Cardiac muscle cell (in vitro differentiated cells and primary cell): ENCODE results near the gene AP3D1. TPM values are rescaled to one million over a fixed set of nuclear protein-coding genes. Genes with fewer than 3 reads are reported as not detected.

ENCODE experiments used
- DNase-seq, 2 donors: peaks; one replicate each; pipeline versions ENCODE4 v3.0.0 to v3.0.0-alpha.2; 2010 to 2017; ENCODE audit warnings: low read depth in 1 of 2, low spot score in 1 of 2
- H3K27ac ChIP-seq: fragments of 200-600 bp; sonication (generic); 2 replicates; pipeline ENCODE4 v1.5.1; 2016
- H3K27me3 ChIP-seq: fragments of 200-600 bp; sonication (generic); 2 replicates; pipeline ENCODE4 v1.6.0; 2016; ENCODE audit warnings: control low read depth
- H3K36me3 ChIP-seq: fragments of 200-600 bp; sonication (generic); 2 replicates; pipeline ENCODE4 v1.5.1; 2016; ENCODE audit warnings: control low read depth
- H3K4me1 ChIP-seq: fragments of 200-600 bp; sonication (generic); 2 replicates; pipeline ENCODE4 v1.8.1; 2017; ENCODE audit warnings: low read depth, mild to moderate bottlenecking, mixed run types
- H3K4me3 ChIP-seq: fragments of 200-600 bp; sonication (generic); 2 replicates; pipeline ENCODE4 v1.5.1; 2016; ENCODE audit warnings: mild to moderate bottlenecking
- H3K9me3 ChIP-seq: fragments of 200-600 bp; sonication (generic); 2 replicates; pipeline ENCODE4 v1.5.1; 2017; ENCODE audit warnings: low read depth, mild to moderate bottlenecking, control low read depth
- polyA plus RNA-seq: library from polyadenylated mRNA; unstranded; fragments of >200 nt; fragmentation: Nextera tagmentation; extraction: Ambion mirVana; gene quantifications from 2 replicates; pipeline ENCODE4 v1.2.1, GENCODE V29; 2016
- total RNA-seq: library from RNA; depleted of rRNA; stranded (reverse); fragments of >200 nt; gene quantifications from 2 replicates; pipeline ENCODE4 v1.2.3, GENCODE V29; 2016
- TF ChIP-seq, protein P1 (sequence below): IDR thresholded peaks from 2 replicates; pipeline ENCODE4 v1.5.1; 2012; ENCODE audit warnings: low read depth, mild to moderate bottlenecking, low read length

Gene AP3D1
- total and polyA plus RNA-seq, 2 experiments from 2014 or later, result 115 to 125 TPM

GRCh38 chr19:2109046-2109864, 42.1 kb downstream of the AP3D1 start:
- H3K36me3 ChIP-seq, result peaks cover 51% of the 10 kb centered on the region
- TF ChIP-seq, protein P1, sequence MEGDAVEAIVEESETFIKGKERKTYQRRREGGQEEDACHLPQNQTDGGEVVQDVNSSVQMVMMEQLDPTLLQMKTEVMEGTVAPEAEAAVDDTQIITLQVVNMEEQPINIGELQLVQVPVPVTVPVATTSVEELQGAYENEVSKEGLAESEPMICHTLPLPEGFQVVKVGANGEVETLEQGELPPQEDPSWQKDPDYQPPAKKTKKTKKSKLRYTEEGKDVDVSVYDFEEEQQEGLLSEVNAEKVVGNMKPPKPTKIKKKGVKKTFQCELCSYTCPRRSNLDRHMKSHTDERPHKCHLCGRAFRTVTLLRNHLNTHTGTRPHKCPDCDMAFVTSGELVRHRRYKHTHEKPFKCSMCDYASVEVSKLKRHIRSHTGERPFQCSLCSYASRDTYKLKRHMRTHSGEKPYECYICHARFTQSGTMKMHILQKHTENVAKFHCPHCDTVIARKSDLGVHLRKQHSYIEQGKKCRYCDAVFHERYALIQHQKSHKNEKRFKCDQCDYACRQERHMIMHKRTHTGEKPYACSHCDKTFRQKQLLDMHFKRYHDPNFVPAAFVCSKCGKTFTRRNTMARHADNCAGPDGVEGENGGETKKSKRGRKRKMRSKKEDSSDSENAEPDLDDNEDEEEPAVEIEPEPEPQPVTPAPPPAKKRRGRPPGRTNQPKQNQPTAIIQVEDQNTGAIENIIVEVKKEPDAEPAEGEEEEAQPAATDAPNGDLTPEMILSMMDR, result no peak
- H3K4me3 ChIP-seq, result no peak overlapping the region

DNA sequence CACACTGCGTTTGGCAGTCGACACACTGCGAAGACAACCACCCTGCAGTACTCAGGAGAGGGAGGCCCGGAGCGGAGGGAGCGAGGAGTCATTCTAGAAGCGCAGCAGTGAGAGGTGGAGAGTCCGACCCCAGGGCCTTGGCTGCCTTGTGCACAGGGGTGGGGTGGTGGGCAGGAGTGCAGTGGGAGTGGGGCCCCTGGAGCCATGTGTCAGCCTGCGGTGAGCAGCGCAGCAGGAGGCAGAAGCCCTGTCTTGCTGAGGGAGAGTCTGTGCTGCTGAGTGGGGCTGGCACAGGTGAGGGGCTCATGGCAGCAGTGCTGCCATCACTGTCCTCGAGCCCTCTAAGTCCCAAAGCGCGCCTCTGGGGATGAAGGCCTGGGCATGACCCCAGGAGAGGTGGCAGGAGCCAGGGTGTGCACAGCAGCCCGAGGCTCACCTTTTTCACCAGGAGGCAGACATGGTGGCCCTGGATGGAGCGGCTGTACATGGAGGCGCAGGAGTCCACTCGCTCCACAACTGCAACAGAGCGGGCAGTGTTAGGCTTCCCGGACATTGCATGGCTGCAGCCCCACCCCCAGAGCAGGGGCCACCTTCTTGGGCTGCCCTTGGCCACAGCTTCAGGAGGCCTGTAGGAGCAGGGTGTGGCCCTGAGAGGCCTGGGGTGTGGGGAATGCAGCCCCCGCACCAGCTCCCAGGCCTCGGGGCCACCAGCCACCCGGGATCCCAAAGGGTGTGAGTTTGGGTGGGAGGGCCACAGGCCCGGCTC, 42.9 kb downstream of the AP3D1 start:
- H3K27me3 ChIP-seq, result no peaks in the 10 kb centered on the region
- H3K27ac ChIP-seq, result no peak overlapping the region
- H3K4me1 ChIP-seq, result no peaks in the 10 kb centered on the region
- no peak overlapping the region for H3K4me3 ChIP-seq
- no peaks in the 10 kb centered on the region for H3K9me3 ChIP-seq
- DNase-seq, result no peak
- H3K36me3 ChIP-seq, result peaks cover 45% of the 10 kb centered on the region
- TF ChIP-seq, protein P1, result no peak

More at GRCh38 chr19:2109046-2109864, 42.1 kb downstream of the AP3D1 start:
- no peaks in the 10 kb centered on the region for H3K4me1 ChIP-seq
- H3K9me3 ChIP-seq, result no peaks in the 10 kb centered on the region
- no peaks in the 10 kb centered on the region for H3K27me3 ChIP-seq
- DNase-seq, result no peak
- no peak overlapping the region for H3K27ac ChIP-seq

DNA sequence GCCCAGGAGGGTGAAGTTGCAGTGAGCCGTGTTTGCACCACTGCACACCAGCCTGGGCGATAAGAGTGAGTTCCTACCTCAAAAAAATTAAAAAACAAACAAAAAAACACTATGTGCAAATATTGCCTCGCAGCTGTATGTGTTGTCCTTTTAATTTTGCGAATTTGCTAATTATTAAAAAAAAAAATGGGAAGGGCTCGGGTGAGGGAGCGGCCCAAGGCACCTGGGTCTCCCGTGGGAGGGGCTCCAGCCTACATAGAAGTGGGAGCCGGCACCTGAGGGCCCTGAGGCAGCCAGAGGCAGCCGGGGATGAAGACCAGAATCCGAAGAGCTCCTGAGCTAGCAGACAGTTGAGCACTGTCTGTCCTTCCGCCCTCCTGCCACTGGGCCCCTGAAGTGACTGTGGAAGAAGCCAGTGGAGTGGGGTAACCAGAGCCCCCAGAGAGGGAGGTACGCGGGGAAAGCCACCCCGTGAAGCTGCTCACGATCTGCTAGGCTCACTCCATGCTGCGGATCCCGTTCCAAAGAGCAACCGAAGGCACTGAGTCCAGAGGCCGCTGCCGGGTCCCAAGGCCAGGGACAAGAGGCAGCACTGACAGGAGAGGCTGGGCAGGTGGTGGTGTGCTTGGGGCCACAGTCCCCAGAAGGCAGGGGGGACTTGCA, 48.2 kb downstream of the AP3D1 start:
- TF ChIP-seq, protein P1, result no peak
- no peak overlapping the region for H3K27ac ChIP-seq
- no peaks in the 10 kb centered on the region for H3K27me3 ChIP-seq
- H3K9me3 ChIP-seq, result no peaks in the 10 kb centered on the region
- DNase-seq, result no peak
- no peak overlapping the region for H3K4me3 ChIP-seq
- H3K36me3 ChIP-seq, result peaks cover 16% of the 10 kb centered on the region
- H3K4me1 ChIP-seq, result no peaks in the 10 kb centered on the region

DNA sequence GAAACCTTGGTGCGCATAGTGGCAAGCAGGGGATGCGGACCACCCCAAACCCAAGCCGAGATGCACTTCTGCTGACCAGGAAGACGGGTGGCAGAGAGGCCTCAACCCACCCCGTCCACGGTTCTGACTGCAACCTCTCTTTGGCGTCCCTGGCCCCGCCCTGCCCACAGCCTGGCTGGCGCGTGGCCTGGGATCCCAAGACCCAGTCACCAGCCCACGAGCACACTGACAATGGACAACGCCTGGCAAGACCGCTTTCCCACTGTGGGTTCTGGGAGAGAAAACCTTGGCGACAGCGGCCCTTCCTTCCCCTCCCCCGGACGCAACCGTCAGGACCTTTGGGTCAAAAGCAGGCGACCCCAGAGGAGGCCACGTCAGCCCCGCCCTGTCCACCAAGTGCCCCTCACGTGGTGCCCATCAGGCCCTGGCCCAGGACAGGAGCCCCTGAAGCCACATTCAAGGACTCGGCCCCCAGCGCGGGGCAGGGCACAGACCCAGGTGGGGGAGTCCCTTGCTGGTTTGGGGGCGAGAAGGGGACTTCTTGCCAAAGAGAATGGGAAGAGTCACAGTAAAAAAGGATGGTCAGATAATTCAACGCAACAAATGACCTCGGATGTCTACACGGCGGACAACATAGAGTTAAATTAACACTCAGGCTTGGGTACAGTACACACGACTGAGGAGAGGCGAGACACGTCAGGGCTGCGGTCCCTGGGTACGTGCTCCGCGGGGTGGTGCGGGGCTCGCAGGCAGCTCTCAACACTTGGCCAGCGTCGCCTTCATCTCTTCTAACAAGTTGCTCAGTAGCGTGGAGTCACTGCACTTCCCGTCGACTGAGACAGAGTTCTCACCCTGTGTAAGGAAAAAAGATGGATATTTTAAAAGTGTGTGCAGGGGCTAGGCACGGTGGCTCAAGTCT, 49.7 kb downstream of the AP3D1 start:
- Histone ChIP-seq H3K4me3 (no peak overlapping the region), H3K4me1 (no peaks in the 10 kb centered on the region), H3K27me3 (no peaks in the 10 kb centered on the region), H3K27ac (no peak overlapping the region), H3K36me3 (peaks cover 13% of the 10 kb centered on the region), H3K9me3 (no peaks in the 10 kb centered on the region)
- TF ChIP-seq, protein P1, result no peak
- no peak for DNase-seq

DNA sequence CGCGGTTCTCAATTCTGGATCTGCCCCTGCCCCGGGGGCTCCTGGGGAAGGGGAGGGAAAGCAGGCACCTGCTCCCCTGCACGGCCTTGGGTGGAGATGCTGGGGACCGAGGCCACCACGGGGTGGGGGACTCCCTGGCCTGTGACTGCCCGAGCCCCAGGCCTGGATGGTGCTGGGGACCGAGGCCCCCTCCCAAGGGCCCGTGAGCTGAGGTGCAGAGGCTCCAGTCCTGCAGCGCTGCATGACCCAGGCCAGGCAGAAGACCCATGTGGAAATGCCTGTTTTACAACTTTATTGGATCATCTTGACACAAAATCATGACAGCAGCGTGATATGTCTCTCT, 50.7 kb downstream of the AP3D1 start:
- no peak for DNase-seq
- Histone ChIP-seq H3K4me3 (no peak overlapping the region), H3K9me3 (no peaks in the 10 kb centered on the region), H3K27me3 (no peaks in the 10 kb centered on the region), H3K27ac (no peak overlapping the region), H3K36me3 (peaks cover 5% of the 10 kb centered on the region), H3K4me1 (no peaks in the 10 kb centered on the region)
- TF ChIP-seq, protein P1, result no peak
